Loucy (cell line): ENCODE results near the gene ITPRIP.

Experiments
- H2AFZ ChIP-seq: fragments of 200-600 bp; sonication (generic); 2 replicates; pipeline ENCODE4 v1.6.0; 2016; ENCODE audit warnings: antibody characterized with exemption, mild to moderate bottlenecking, low read length, moderate library complexity
- H3F3A ChIP-seq: fragments of 200-600 bp; 2 replicates; pipeline ENCODE4 v1.6.0; 2016; ENCODE audit warnings: antibody characterized with exemption, low read depth, mild to moderate bottlenecking
- H3K27me3 ChIP-seq: fragments of 200-600 bp; sonication (generic); 2 replicates; pipeline ENCODE4 v1.6.1; 2014; ENCODE audit warnings: low read length, mild to moderate bottlenecking; ENCODE audit not compliant: insufficient read depth, poor library complexity, severe bottlenecking
- H3K36me3 ChIP-seq: fragments of 200-600 bp; sonication (generic); 2 replicates; pipeline ENCODE4 v1.6.1; 2016; ENCODE audit warnings: low read length; ENCODE audit not compliant: insufficient read depth
- H3K4me1 ChIP-seq: fragments of 200-600 bp; sonication (generic); 2 replicates; pipeline ENCODE4 v1.5.1; 2014; ENCODE audit warnings: low read length, mild to moderate bottlenecking; ENCODE audit not compliant: insufficient read depth, poor library complexity, severe bottlenecking
- H3K4me2 ChIP-seq: fragments of 200-600 bp; sonication (generic); 2 replicates; pipeline ENCODE4 v1.6.0; 2014; ENCODE audit warnings: antibody characterized with exemption, low read length, low read depth, mild to moderate bottlenecking; ENCODE audit not compliant: poor library complexity, severe bottlenecking
- H3K4me3 ChIP-seq: fragments of 200-600 bp; sonication (generic); 2 replicates; pipeline ENCODE4 v1.5.1; 2014; ENCODE audit warnings: low read length, mild to moderate bottlenecking, mixed read lengths; ENCODE audit not compliant: poor library complexity, severe bottlenecking
- H3K79me2 ChIP-seq: fragments of 200-600 bp; sonication (generic); 2 replicates; pipeline ENCODE4 v1.6.1; 2014; ENCODE audit warnings: low read length; ENCODE audit not compliant: insufficient read depth
- H3K9ac ChIP-seq: fragments of 200-600 bp; sonication (generic); 2 replicates; pipeline ENCODE4 v1.6.0; 2014; ENCODE audit warnings: mild to moderate bottlenecking, low read depth, low read length, moderate library complexity; ENCODE audit not compliant: poor library complexity, severe bottlenecking
- H3K9me2 ChIP-seq: fragments of 200-600 bp; sonication (generic); replicated peaks from 2 replicates; pipeline ENCODE4 v1.6.1; 2016; ENCODE audit warnings: low read depth, low read length, mixed read lengths
- H3K9me3 ChIP-seq: fragments of 200-600 bp; sonication (generic); 2 replicates; pipeline ENCODE4 v1.6.1; 2014; ENCODE audit warnings: mild to moderate bottlenecking, antibody characterized with exemption, low read length, low read depth; ENCODE audit not compliant: insufficient read depth
- H4K20me1 ChIP-seq: fragments of 200-600 bp; sonication (generic); 2 replicates; pipeline ENCODE4 v1.6.0; 2014; ENCODE audit warnings: antibody characterized with exemption, low read length, mild to moderate bottlenecking; ENCODE audit not compliant: insufficient read depth, poor library complexity, severe bottlenecking
- EZH2phosphoT487 ChIP-seq: fragments of 200-600 bp; IDR thresholded peaks from 2 replicates; pipeline ENCODE4 v1.6.1; 2018; ENCODE audit warnings: antibody characterized with exemption, mild to moderate bottlenecking, moderate library complexity, borderline replicate concordance
- TF ChIP-seq, protein P1 (sequence below): fragments of 200-600 bp; sonication (generic); conservative IDR thresholded peaks from 2 replicates; pipeline ENCODE4 v1.5.1; 2014; ENCODE audit warnings: mild to moderate bottlenecking, antibody characterized with exemption, low read length

ITPRIP gene

DNA sequence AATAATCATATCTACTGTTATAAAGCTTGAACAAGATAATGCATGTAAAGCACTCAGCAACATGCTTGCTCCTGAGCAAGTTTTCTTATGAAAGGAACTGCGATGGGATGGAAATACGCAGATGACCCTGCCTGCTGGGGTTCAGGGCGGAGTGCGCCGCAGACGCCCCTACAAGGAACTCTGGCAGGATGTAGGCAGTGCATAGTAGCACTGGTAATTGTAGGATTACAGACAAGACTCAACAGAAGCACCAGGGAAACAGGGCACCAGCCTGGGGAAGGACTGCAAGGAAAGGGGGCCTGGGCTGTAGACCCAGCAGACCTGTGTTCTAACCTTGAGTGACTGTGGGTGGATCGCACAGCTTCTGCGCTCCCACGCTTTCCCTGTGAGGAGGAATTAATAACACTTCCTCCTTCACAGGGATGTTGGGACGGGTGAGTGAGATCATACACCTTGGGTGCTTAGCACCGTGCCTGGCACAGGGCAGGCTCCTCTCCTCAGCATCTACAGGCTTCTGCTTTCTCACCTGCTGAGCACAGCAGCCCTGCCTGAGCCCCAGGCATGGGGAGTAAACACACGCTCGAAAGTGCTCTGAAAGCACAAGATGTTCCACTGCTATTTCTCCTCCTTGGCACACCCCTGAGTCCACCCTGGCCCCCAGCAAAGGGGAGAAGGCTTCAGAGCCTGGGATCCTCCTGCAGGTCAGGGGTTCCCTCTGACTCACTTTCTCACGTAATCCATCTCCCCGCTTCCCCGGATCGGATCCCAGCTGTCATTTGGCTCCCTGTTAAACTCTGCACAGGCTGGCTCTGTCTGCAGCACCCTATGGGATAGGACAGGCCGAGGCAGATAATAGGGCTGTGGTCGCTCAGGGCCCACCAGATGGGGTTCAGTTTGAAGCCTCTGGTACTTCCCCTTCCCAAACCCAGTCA, 19.2 kb downstream of the ITPRIP start:
- Histone ChIP-seq H3K9ac (no peak overlapping the region), H3F3A (no peaks in the 10 kb centered on the region), H3K4me3 (no peak overlapping the region), H3K9me2 (no peaks in the 10 kb centered on the region), H3K36me3 (peaks cover 35% of the 10 kb centered on the region; the same call in 1 of the 2 replicates), H3K4me1 (peaks cover 33% of the 10 kb centered on the region), H2AFZ (no peak overlapping the region), H3K27me3 (no peaks in the 10 kb centered on the region), H3K79me2 (peaks cover 94% of the 10 kb centered on the region), H3K9me3 (no peaks in the 10 kb centered on the region), H4K20me1 (peaks cover 92% of the 10 kb centered on the region), H3K4me2 (no peak overlapping the region)
- no peak for TF ChIP-seq EZH2phosphoT487
- TF ChIP-seq, protein P1, sequence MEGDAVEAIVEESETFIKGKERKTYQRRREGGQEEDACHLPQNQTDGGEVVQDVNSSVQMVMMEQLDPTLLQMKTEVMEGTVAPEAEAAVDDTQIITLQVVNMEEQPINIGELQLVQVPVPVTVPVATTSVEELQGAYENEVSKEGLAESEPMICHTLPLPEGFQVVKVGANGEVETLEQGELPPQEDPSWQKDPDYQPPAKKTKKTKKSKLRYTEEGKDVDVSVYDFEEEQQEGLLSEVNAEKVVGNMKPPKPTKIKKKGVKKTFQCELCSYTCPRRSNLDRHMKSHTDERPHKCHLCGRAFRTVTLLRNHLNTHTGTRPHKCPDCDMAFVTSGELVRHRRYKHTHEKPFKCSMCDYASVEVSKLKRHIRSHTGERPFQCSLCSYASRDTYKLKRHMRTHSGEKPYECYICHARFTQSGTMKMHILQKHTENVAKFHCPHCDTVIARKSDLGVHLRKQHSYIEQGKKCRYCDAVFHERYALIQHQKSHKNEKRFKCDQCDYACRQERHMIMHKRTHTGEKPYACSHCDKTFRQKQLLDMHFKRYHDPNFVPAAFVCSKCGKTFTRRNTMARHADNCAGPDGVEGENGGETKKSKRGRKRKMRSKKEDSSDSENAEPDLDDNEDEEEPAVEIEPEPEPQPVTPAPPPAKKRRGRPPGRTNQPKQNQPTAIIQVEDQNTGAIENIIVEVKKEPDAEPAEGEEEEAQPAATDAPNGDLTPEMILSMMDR, result no peak

DNA sequence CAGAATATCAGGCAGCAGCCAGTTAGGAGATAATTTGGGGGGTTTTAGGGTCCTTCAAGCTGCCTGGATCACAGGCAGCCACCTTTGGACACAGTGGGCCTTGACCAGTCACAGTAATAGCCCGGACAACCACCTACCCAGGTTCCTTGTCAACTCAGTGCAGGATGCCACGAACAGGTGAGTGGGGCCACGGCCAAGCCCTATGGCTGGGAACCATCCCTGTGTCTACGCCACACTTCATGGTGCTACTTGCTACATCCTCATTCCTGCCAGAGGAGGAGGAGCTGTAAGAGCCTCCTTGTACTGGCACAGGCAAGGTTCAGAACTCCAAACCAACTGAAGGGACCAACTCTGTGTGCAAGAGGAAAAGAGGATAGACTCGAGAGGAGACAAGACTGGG, 19.9 kb downstream of the ITPRIP start:
- no peak overlapping the region for H3K9ac ChIP-seq

DNA sequence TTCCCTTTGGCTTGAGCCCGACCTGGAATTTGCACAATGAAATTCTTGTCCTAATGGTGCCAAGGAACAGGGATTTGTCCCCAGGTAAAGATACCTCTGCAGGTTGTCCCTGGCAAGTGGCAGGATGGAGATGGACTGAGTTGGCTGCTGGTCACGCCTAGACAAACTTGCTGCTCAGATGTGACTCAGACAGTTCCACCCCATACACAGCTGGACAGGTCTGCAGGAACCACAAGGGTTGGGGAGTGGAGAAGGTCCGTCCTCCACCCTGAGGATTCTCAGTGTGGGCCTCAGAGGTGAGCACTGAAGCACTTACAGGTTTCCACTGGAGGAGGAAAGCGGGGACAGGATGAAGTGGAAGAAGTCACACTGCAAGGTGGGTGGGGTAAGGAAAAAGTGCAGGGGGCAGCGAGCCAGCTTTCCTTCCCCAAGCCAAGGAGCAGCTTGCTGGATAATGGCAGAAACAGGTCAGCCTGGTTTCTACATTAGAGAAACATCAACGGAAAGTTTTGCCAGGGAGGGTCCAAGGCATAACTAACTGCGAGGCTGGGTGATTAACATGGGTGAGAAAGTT, 20.5 kb downstream of the ITPRIP start:
- H3K9me3 ChIP-seq, result no peaks in the 10 kb centered on the region
- H3F3A ChIP-seq, result no peaks in the 10 kb centered on the region
- no peaks in the 10 kb centered on the region for H3K27me3 ChIP-seq
- H3K4me1 ChIP-seq, result peaks cover 20% of the 10 kb centered on the region
- peaks cover 47% of the 10 kb centered on the region; the same call in 1 of the 2 replicates for H3K36me3 ChIP-seq
- H3K9me2 ChIP-seq, result no peaks in the 10 kb centered on the region
- H3K9ac ChIP-seq, result no peak overlapping the region
- no peak overlapping the region for H2AFZ ChIP-seq
- H4K20me1 ChIP-seq, result peaks cover 88% of the 10 kb centered on the region
- no peak overlapping the region for H3K4me2 ChIP-seq
- H3K79me2 ChIP-seq, result peaks cover 92% of the 10 kb centered on the region
- H3K4me3 ChIP-seq, result no peak overlapping the region
- no peak for TF ChIP-seq EZH2phosphoT487
- TF ChIP-seq, protein P1, result no peak

More for the DNA sequence above, 19.9 kb downstream of the ITPRIP start:
- peaks cover 42% of the 10 kb centered on the region; the same call in 1 of the 2 replicates for H3K36me3 ChIP-seq
- no peaks in the 10 kb centered on the region for H3K9me2 ChIP-seq
- no peaks in the 10 kb centered on the region for H3K9me3 ChIP-seq
- peaks cover 26% of the 10 kb centered on the region for H3K4me1 ChIP-seq
- no peaks in the 10 kb centered on the region for H3K27me3 ChIP-seq
- H3F3A ChIP-seq, result no peaks in the 10 kb centered on the region
- TF ChIP-seq, protein P1, result no peak
- TF ChIP-seq EZH2phosphoT487, result no peak
- no peak overlapping the region for H2AFZ ChIP-seq
- peaks cover 93% of the 10 kb centered on the region for H3K79me2 ChIP-seq
- no peak overlapping the region for H3K4me3 ChIP-seq
- H3K4me2 ChIP-seq, result no peak overlapping the region
- H4K20me1 ChIP-seq, result peaks cover 92% of the 10 kb centered on the region
